ENCODE data around the gene AP2A1. TPM values are rescaled to one million over a fixed set of nuclear protein-coding genes. Genes with fewer than 3 reads are reported as not detected.

AP2A1 gene
- total RNA-seq, 1 experiment from 2014 or later, result 72.1 TPM

GRCh38 chr19:49800771-49801170 is 34.0 kb downstream of the AP2A1 start:
- TF ChIP-seq POLR2AphosphoS5 (IDR thresholded peaks at IDR 0.05; ENCODE audit: low read depth, low read length), result no peak
- TF ChIP-seq CTCF (IDR thresholded peaks at IDR 0.05), result no peak
- no peak for TF ChIP-seq REST (IDR thresholded peaks at IDR 0.05; ENCODE audit: insufficient read depth in 1 of 2, low read depth in 2 of 2, low read length in 1 of 2)
- no peak for TF ChIP-seq SIN3A (IDR thresholded peaks at IDR 0.05; ENCODE audit: borderline replicate concordance, insufficient read depth, low read depth, low read length)
- TF ChIP-seq TCF7L2 (IDR thresholded peaks at IDR 0.05; ENCODE audit: low read depth, low read length), result no peak
- no peaks in the 10 kb centered on the region for H3K9me3 ChIP-seq (ENCODE audit: control insufficient read depth, insufficient read depth, low read depth, low read length)
- no peak overlapping the region for H3K27ac ChIP-seq (ENCODE audit: low read length)
- H3K36me3 ChIP-seq (ENCODE audit: control insufficient read depth, insufficient read depth, low read length), result no peaks in the 10 kb centered on the region
- ChIA-PET POLR2A (no interaction called here), CTCF (no interaction called here)
- no peak for DNase-seq (ENCODE audit: low read depth, low spot score)
- ATAC-seq, result no peak
- in situ Hi-C loops (cut with HindIII; ENCODE audit: low pct_unique_long_range_greater_than_20kb, low sequenced_read_pairs) (no loop called here), intact Hi-C loops (cut with micrococcal nuclease; ENCODE audit: unreplicated experiment) (no loop called here)
- BruUV-seq (replicated peaks), result no TSS peak
- H3K27me3 ChIP-seq (ENCODE audit: control insufficient read depth, insufficient read depth, low read length), result no peaks in the 10 kb centered on the region
- no peak overlapping the region for H3K4me3 ChIP-seq (ENCODE audit: low read depth in 2 of 2, low read length in 2 of 2)
- H3K4me1 ChIP-seq (ENCODE audit: control insufficient read depth, insufficient read depth, low read length), result no peaks in the 10 kb centered on the region

GRCh38 chr19:49801401-49801888 is 34.6 kb downstream of the AP2A1 start:
- TF ChIP-seq POLR2AphosphoS5 (IDR thresholded peaks at IDR 0.05; ENCODE audit: low read depth, low read length), result no peak
- TF ChIP-seq SIN3A (IDR thresholded peaks at IDR 0.05; ENCODE audit: borderline replicate concordance, insufficient read depth, low read depth, low read length), result no peak
- TF ChIP-seq REST (IDR thresholded peaks at IDR 0.05; ENCODE audit: insufficient read depth in 1 of 2, low read depth in 2 of 2, low read length in 1 of 2), result no peak
- no peak for TF ChIP-seq CTCF (IDR thresholded peaks at IDR 0.05)
- TF ChIP-seq TCF7L2 (IDR thresholded peaks at IDR 0.05; ENCODE audit: low read depth, low read length), result no peak
- Histone ChIP-seq H3K4me3 (ENCODE audit: low read depth in 2 of 2, low read length in 2 of 2) (no peak overlapping the region), H3K36me3 (ENCODE audit: control insufficient read depth, insufficient read depth, low read length) (no peaks in the 10 kb centered on the region), H3K9me3 (ENCODE audit: control insufficient read depth, insufficient read depth, low read depth, low read length) (no peaks in the 10 kb centered on the region), H3K27ac (ENCODE audit: low read length) (no peak overlapping the region), H3K27me3 (ENCODE audit: control insufficient read depth, insufficient read depth, low read length) (no peaks in the 10 kb centered on the region), H3K4me1 (ENCODE audit: control insufficient read depth, insufficient read depth, low read length) (no peaks in the 10 kb centered on the region)
- BruUV-seq (replicated peaks), result no TSS peak
- DNase-seq (ENCODE audit: low read depth, low spot score) (no peak), ATAC-seq (no peak)
- ChIA-PET POLR2A (no interaction called here), CTCF (no interaction called here)
- intact Hi-C loops (cut with micrococcal nuclease; ENCODE audit: unreplicated experiment), result no loop called here
- in situ Hi-C loops (cut with HindIII; ENCODE audit: low pct_unique_long_range_greater_than_20kb, low sequenced_read_pairs), result no loop called here

Measured in Panc1 (cell line).